GM21381 (cell line): ENCODE data around the gene TBCD.

ENCODE experiments used
- ATAC-seq: cut with Tn5 transposase; IDR thresholded peaks from one replicate; pipeline ENCODE4 v1.9.1; 2021; ENCODE audit warnings: mild to moderate bottlenecking, moderate library complexity; ENCODE audit not compliant: unreplicated experiment

The TBCD gene

GRCh38 chr17:82882715-82883418, 131.0 kb downstream of the TBCD start:
- ATAC-seq, result no peak

GRCh38 chr17:82883419-82884031, 131.7 kb downstream of the TBCD start:
- ATAC-seq, result no peak

DNA sequence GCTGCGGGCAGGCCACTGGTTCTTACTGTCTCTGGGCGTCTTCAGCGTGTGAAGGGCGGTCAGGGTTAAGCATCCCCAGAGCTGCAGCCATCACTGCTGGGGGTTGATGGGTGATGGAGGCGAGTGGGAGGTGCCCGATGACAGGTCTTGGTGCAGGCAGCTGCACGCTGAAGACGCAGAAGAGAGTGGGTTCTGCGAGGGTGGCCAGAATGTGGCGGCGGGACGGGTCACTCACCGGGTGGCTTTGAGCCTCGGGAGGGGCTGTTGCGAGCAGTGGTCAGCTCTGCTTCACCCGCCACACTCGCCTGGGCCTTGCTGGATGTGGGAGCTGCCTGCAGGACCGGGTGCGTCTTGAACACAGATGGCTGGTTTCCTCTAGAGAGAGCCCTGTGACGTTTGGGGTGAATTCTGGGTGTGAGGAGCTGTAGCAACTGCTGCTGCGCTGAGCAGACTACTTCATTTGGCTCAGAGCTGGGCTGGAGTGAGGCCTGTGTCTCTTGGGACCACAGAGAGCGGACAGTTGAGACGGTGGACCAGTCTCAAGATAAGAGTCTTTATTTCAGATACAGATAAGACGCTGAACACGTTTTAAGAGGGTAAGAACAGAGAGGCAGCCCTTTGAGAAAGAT, 132.6 kb downstream of the TBCD start:
- ATAC-seq, result no peak

DNA sequence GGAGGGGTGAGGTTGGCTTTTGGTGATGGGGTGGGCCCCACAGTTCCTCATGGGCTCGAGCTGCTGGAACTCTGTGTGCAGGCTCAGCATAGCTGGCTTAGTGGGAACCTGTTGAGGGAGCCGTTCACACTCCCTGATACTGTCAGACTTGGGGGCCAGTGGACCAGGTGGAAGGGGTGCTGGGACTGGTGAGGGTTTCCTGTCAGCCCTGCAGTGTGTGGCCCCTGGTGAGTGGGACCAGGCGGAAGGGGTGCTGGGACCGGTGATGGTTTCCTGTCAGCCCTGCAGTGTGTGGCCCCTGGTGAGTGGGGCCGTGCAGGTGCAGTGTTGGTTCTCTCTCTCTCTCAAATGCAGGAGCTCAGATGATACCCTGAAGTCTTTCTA, 133.1 kb downstream of the TBCD start:
- no peak for ATAC-seq

- no peak for ATAC-seq
Measured at GRCh38 chr17:82887255-82888164, 135.6 kb downstream of the TBCD start.

- no peak for ATAC-seq
Measured at GRCh38 chr17:82888583-82889495, 137.0 kb downstream of the TBCD start.

- ATAC-seq, result no peak
Measured at GRCh38 chr17:82889496-82890338, 137.9 kb downstream of the TBCD start.

GRCh38 chr17:82890339-82890730, 138.5 kb downstream of the TBCD start:
- no peak for ATAC-seq

DNA sequence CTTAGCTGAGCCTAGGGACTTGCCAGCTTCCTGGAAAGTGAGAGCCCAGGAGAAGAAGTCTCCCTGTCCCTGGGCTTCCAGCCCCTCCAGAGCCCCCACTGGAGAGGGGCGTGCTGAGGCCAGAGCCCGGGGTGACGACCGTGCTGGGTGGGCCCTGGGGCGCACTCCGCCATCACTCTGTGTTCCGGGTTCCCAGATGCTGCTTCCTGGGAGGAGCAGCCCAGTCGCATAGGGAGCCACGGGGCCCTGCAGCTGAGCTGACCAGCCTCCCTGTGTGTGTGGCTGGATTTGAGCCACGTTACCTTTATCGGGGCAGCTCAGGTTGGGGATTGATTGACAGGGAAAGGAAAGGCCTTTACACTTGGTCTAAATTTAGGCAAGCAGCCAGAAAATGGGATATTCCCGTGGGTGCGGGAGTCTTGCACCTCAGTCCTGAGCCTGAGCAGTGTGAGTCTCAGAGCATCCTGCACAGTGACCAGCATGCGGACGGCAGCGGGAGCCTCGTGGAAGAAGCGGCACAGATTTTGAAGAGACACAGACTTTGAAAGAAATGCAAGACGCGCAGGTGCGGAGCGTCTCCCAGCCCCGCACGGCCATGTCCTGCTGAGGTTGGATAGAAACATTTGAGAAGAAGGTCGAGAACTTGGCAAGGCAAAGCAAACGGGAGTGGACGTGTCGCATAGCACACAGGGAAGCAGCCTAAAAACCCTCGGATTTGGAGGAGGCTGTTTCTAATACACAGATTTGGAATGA, 139.2 kb downstream of the TBCD start:
- ATAC-seq, result no peak

DNA sequence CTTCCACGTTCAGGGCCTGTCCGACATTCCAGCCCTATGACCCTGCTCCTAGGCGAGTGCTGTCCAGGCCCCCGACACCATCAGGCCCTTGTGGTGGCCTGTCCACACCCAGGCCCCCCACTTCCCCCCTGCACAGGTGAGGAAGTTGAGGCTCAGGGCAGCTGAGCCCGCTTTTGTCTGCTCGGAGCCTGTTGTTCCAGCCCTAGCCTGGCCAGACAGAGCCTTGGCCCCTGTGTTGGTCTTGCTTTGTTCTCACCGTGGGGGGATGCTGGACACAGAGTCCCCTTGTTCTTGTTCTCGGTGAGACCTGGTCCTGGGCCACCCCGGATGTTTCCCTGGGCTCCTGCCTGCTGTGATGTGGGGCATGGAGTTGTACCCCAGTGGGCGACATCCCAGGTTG, 140.0 kb downstream of the TBCD start:
- ATAC-seq, result no peak

- no peak for ATAC-seq
Measured at GRCh38 chr17:82892899-82893565, 141.2 kb downstream of the TBCD start.

DNA sequence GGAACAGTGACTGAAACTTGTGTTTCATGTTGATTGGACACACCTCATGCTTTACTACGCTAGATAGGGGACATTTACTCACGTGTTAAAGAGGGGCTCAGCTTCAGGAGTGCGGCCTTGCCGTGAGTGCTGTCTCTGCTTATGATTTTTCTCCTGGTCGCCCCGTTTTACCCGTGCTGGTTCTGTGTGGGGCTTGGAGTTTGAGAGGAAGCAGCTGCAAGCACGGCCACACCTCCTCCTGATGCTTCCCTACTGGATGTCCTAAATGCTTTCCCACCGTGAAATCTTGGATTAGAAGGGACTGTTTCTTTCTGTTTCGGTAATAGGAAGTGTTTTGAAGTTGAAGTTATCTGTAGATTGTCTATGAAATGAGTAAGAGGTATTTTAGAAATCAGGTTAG, 141.9 kb downstream of the TBCD start:
- no peak for ATAC-seq

- no peak for ATAC-seq
Measured at GRCh38 chr17:82894389-82894788, 142.5 kb downstream of the TBCD start.

GRCh38 chr17:82895087-82895486, 143.2 kb downstream of the TBCD start:
- no peak for ATAC-seq

- ATAC-seq, result no peak
Measured at GRCh38 chr17:82896071-82897000, 144.5 kb downstream of the TBCD start.

- ATAC-seq, result no peak
Measured at GRCh38 chr17:82897514-82898249, 145.8 kb downstream of the TBCD start.
